H9 (cell line): ENCODE data around the gene SEMA5A. TPM values are rescaled to one million over a fixed set of nuclear protein-coding genes. Genes with fewer than 3 reads are reported as not detected.

Source experiments
- DNase-seq: peaks from one replicate; pipeline ENCODE4 v3.0.0-alpha.2; 2017
- H2AFZ ChIP-seq: one replicate; pipeline ENCODE4 v1.6.1; 2013; ENCODE audit warnings: mild to moderate bottlenecking, low read length, control low read depth, moderate library complexity
- H2AK5ac ChIP-seq: 2 replicates; pipeline ENCODE4 v1.6.1; 2013; ENCODE audit warnings: low read length, control low read depth, mixed read lengths; ENCODE audit not compliant: insufficient read length
- H2BK120ac ChIP-seq: one replicate; pipeline ENCODE4 v1.6.1; 2013; ENCODE audit warnings: low read depth, mild to moderate bottlenecking, low read length, control low read depth, inconsistent platforms; ENCODE audit not compliant: poor library complexity, severe bottlenecking
- H2BK12ac ChIP-seq: 2 replicates; pipeline ENCODE4 v1.6.1; 2013; ENCODE audit warnings: low read length, control low read depth, mixed read lengths, low read depth; ENCODE audit not compliant: insufficient read length
- H2BK15ac ChIP-seq: 2 replicates; pipeline ENCODE4 v1.6.1; 2013; ENCODE audit warnings: low read depth, low read length, control low read depth
- H2BK20ac ChIP-seq: one replicate; pipeline ENCODE4 v1.6.1; 2013; ENCODE audit warnings: low read depth, mild to moderate bottlenecking, low read length, control low read depth, inconsistent platforms; ENCODE audit not compliant: poor library complexity, severe bottlenecking
- H2BK5ac ChIP-seq: 2 replicates; pipeline ENCODE4 v1.6.1; 2013; ENCODE audit warnings: low read length, control low read depth, mixed read lengths; ENCODE audit not compliant: insufficient read length
- H3K14ac ChIP-seq: 2 replicates; pipeline ENCODE4 v1.6.1; 2013; ENCODE audit warnings: low read length, control low read depth; ENCODE audit not compliant: insufficient read depth
- H3K18ac ChIP-seq: 2 replicates; pipeline ENCODE4 v1.6.1; 2013; ENCODE audit warnings: low read depth, mild to moderate bottlenecking, mixed read lengths, low read length, control low read depth; ENCODE audit not compliant: insufficient read length
- H3K23ac ChIP-seq: 2 replicates; pipeline ENCODE4 v1.6.1; 2013; ENCODE audit warnings: low read length, control low read depth, mixed read lengths, low read depth; ENCODE audit not compliant: insufficient read length
- H3K23me2 ChIP-seq: 2 replicates; pipeline ENCODE4 v1.6.1; 2013; ENCODE audit warnings: low read depth, mild to moderate bottlenecking, mixed read lengths, low read length, control low read depth; ENCODE audit not compliant: insufficient read length, poor library complexity, severe bottlenecking
- H3K27ac ChIP-seq: 2 replicates; pipeline ENCODE4 v1.5.1; 2013; ENCODE audit warnings: low read length, control low read depth, mixed read lengths, low read depth; ENCODE audit not compliant: insufficient read length
- H3K27me3 ChIP-seq: 2 replicates; pipeline ENCODE4 v1.6.1; 2013; ENCODE audit warnings: low read length, control low read depth, inconsistent platforms; ENCODE audit not compliant: insufficient read depth
- H3K4ac ChIP-seq: 2 replicates; pipeline ENCODE4 v1.6.1; 2013; ENCODE audit warnings: low read depth, mild to moderate bottlenecking, control low read depth, inconsistent platforms, low read length, moderate library complexity
- H3K4me1 ChIP-seq: 2 replicates; pipeline ENCODE4 v1.6.1; 2013; ENCODE audit warnings: low read length, control low read depth, inconsistent platforms; ENCODE audit not compliant: insufficient read depth
- H3K4me2 ChIP-seq: 2 replicates; pipeline ENCODE4 v1.6.1; 2013; ENCODE audit warnings: low read length, control low read depth, mixed read lengths; ENCODE audit not compliant: insufficient read length, insufficient read depth
- H3K56ac ChIP-seq: 2 replicates; pipeline ENCODE4 v1.6.1; 2013; ENCODE audit warnings: low read depth, mild to moderate bottlenecking, mixed read lengths, low read length, control low read depth; ENCODE audit not compliant: insufficient read length
- H3K79me1 ChIP-seq: 2 replicates; pipeline ENCODE4 v1.6.1; 2013; ENCODE audit warnings: low read depth, mild to moderate bottlenecking, moderate library complexity, low read length, control low read depth, inconsistent platforms; ENCODE audit not compliant: insufficient read depth, poor library complexity, severe bottlenecking
- H3K79me2 ChIP-seq: 2 replicates; pipeline ENCODE4 v1.6.1; 2013; ENCODE audit warnings: low read length, control low read depth, inconsistent platforms; ENCODE audit not compliant: insufficient read depth
- H3K9ac ChIP-seq: 2 replicates; pipeline ENCODE4 v1.6.1; 2013; ENCODE audit warnings: low read length, control low read depth, mixed read lengths; ENCODE audit not compliant: insufficient read length; ENCODE audit errors: extremely low read depth
- H3K9me3 ChIP-seq: one replicate; pipeline ENCODE4 v1.6.1; 2013; ENCODE audit warnings: low read depth, low read length, inconsistent platforms; ENCODE audit not compliant: control insufficient read depth
- H3T11ph ChIP-seq: one replicate; pipeline ENCODE4 v1.6.1; 2013; ENCODE audit warnings: mild to moderate bottlenecking, low read length, control low read depth, inconsistent platforms
- H4K20me1 ChIP-seq: one replicate; pipeline ENCODE4 v1.6.1; 2013; ENCODE audit not compliant: control insufficient read depth, insufficient read length, insufficient read depth
- H4K5ac ChIP-seq: 2 replicates; pipeline ENCODE4 v1.6.1; 2013; ENCODE audit warnings: low read depth, mild to moderate bottlenecking, mixed read lengths, low read length, control low read depth; ENCODE audit not compliant: insufficient read length
- H4K8ac ChIP-seq: replicated peaks from 2 replicates; pipeline ENCODE4 v1.6.1; 2013; ENCODE audit warnings: low read length, control low read depth, mixed read lengths, low read depth; ENCODE audit not compliant: insufficient read length
- H4K91ac ChIP-seq: 2 replicates; pipeline ENCODE4 v1.6.1; 2013; ENCODE audit warnings: low read depth, mild to moderate bottlenecking, moderate library complexity, mixed read lengths, low read length, control low read depth; ENCODE audit not compliant: insufficient read length
- H3K27ac Mint-ChIP-seq, 3 experiments: 2 replicates in 2 of 3; 3 replicates in 1 of 3; pipeline ENCODE4 v1.8.0; 2020 to 2021; ENCODE audit warnings: mixed read lengths in 3 of 3, mild to moderate bottlenecking in 1 of 3, moderate library complexity in 1 of 3
- H3K27me3 Mint-ChIP-seq: 2 replicates; pipeline ENCODE4 v1.8.0; 2021; ENCODE audit warnings: low read depth, mild to moderate bottlenecking, moderate library complexity, mixed read lengths
- H3K36me3 Mint-ChIP-seq, 3 experiments: 2 replicates in 2 of 3; 3 replicates in 1 of 3; pipeline ENCODE4 v1.8.0; 2020 to 2021; ENCODE audit warnings: low read depth in 3 of 3, mixed read lengths in 3 of 3; ENCODE audit not compliant: insufficient read depth in 1 of 3
- H3K4me1 Mint-ChIP-seq, 2 experiments: 2 replicates each; pipeline ENCODE4 v1.8.0; 2020; ENCODE audit warnings: mixed read lengths in 2 of 2
- H3K4me3 Mint-ChIP-seq, 2 experiments: 2 replicates in 1 of 2; 3 replicates in 1 of 2; pipeline ENCODE4 v1.8.0; 2020 to 2021; ENCODE audit warnings: mild to moderate bottlenecking in 2 of 2, mixed read lengths in 2 of 2, moderate library complexity in 1 of 2
- H3K9me3 Mint-ChIP-seq, 2 experiments: 2 replicates in 1 of 2; 3 replicates in 1 of 2; pipeline ENCODE4 v1.8.0; 2020; ENCODE audit warnings: mild to moderate bottlenecking in 2 of 2, mixed read lengths in 2 of 2, moderate library complexity in 1 of 2
- WGBS: extraction: QIAGEN DNeasy Blood & Tissue Kit; methylation state at CpG from one replicate; pipeline ENCODE4 v1.1.7; 2013; ENCODE audit warnings: missing lambda C conversion rate, low lambda C conversion rate, mixed read lengths; ENCODE audit not compliant: insufficient read length; ENCODE audit errors: extremely low coverage; 5-methylcytosine and 5-hydroxymethylcytosine counted together
- total RNA-seq: library from RNA; stranded (reverse); gene quantifications from 2 replicates; pipeline ENCODE4 v1.2.1, GENCODE V29; 2021
- TF ChIP-seq, protein P1 (sequence below): fragments of 200-600 bp; sonication (generic); conservative IDR thresholded peaks from 3 replicates; pipeline ENCODE4 v1.8.0; 2021; ENCODE audit warnings: antibody characterized with exemption, mild to moderate bottlenecking

SEMA5A gene
- total RNA-seq, 1 experiment from 2014 or later = 4.3 TPM

DNA sequence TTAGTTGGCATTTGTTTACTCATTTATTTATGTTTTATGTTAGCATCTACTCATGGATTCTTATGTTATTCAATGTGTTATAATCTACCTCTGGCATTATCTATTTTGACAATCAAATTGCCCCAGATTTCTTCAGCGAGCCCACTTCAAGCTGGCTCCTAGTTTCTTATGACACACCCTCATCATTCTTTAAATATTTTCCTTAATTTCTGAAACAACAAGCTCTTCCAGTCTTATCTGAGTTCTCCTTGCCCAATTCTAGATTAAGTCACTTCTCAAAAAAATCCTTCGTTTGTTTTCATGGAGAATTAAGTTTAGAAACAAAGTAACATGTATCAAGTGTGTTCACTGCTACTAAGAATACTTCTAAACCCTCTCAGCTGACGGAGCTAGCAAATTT lies 229.8 kb downstream of the SEMA5A start:
- no peak overlapping the region for H3K27ac Mint-ChIP-seq
- H3K36me3 Mint-ChIP-seq = no peaks in the 10 kb centered on the region
- no peaks in the 10 kb centered on the region for H3K27me3 Mint-ChIP-seq
- TF ChIP-seq, protein P1, sequence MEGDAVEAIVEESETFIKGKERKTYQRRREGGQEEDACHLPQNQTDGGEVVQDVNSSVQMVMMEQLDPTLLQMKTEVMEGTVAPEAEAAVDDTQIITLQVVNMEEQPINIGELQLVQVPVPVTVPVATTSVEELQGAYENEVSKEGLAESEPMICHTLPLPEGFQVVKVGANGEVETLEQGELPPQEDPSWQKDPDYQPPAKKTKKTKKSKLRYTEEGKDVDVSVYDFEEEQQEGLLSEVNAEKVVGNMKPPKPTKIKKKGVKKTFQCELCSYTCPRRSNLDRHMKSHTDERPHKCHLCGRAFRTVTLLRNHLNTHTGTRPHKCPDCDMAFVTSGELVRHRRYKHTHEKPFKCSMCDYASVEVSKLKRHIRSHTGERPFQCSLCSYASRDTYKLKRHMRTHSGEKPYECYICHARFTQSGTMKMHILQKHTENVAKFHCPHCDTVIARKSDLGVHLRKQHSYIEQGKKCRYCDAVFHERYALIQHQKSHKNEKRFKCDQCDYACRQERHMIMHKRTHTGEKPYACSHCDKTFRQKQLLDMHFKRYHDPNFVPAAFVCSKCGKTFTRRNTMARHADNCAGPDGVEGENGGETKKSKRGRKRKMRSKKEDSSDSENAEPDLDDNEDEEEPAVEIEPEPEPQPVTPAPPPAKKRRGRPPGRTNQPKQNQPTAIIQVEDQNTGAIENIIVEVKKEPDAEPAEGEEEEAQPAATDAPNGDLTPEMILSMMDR = no peak
- no peak overlapping the region for H2BK20ac ChIP-seq
- H3K4me1 ChIP-seq = no peaks in the 10 kb centered on the region
- H3K79me2 ChIP-seq = no peaks in the 10 kb centered on the region
- H3K4me1 Mint-ChIP-seq = peaks cover 0 to 2% of the 10 kb centered on the region in 2 experiments; a peak in 1 of 4 replicates
- H3K56ac ChIP-seq = no peak overlapping the region
- no peaks in the 10 kb centered on the region for H3K27me3 ChIP-seq
- no peak overlapping the region for H2AK5ac ChIP-seq
- H3K4me3 Mint-ChIP-seq = no peak overlapping the region
- H3K18ac ChIP-seq = no peak overlapping the region
- no peak overlapping the region for H2BK5ac ChIP-seq
- H3K23me2 ChIP-seq = no peaks in the 10 kb centered on the region
- no CpG with 5 or more reads among the region's 3 CpGs for WGBS
- peaks cover 0 to 4% of the 10 kb centered on the region in 2 experiments; a peak in 1 of 5 replicates for H3K9me3 Mint-ChIP-seq
- no peak overlapping the region for H2BK15ac ChIP-seq
- H3K4me2 ChIP-seq = no peak overlapping the region
- H3K14ac ChIP-seq = no peak overlapping the region
- no peak for DNase-seq
- H4K91ac ChIP-seq = no peak overlapping the region
- no peak overlapping the region for H4K8ac ChIP-seq
- no peaks in the 10 kb centered on the region for H4K20me1 ChIP-seq
- H3T11ph ChIP-seq = no peak overlapping the region
- H3K27ac ChIP-seq = no peak overlapping the region
- H3K4ac ChIP-seq = no peak overlapping the region
- H2BK120ac ChIP-seq = no peak overlapping the region
- H3K23ac ChIP-seq = no peak overlapping the region
- H2AFZ ChIP-seq = no peak overlapping the region
- no peak overlapping the region for H4K5ac ChIP-seq
- no peaks in the 10 kb centered on the region for H3K79me1 ChIP-seq
- H3K9ac ChIP-seq = no peak overlapping the region
- H3K9me3 ChIP-seq = no peaks in the 10 kb centered on the region
- no peak overlapping the region for H2BK12ac ChIP-seq
